Loucy (cell line): ENCODE results near the gene CEL.

Experiments
- H2AFZ ChIP-seq: fragments of 200-600 bp; sonication (generic); 2 replicates; pipeline ENCODE4 v1.6.0; 2016; ENCODE audit warnings: antibody characterized with exemption, mild to moderate bottlenecking, low read length, moderate library complexity
- H3F3A ChIP-seq: fragments of 200-600 bp; 2 replicates; pipeline ENCODE4 v1.6.0; 2016; ENCODE audit warnings: antibody characterized with exemption, low read depth, mild to moderate bottlenecking
- H3K27me3 ChIP-seq: fragments of 200-600 bp; sonication (generic); 2 replicates; pipeline ENCODE4 v1.6.1; 2014; ENCODE audit warnings: low read length, mild to moderate bottlenecking; ENCODE audit not compliant: insufficient read depth, poor library complexity, severe bottlenecking
- H3K36me3 ChIP-seq: fragments of 200-600 bp; sonication (generic); 2 replicates; pipeline ENCODE4 v1.6.1; 2016; ENCODE audit warnings: low read length; ENCODE audit not compliant: insufficient read depth
- H3K4me1 ChIP-seq: fragments of 200-600 bp; sonication (generic); 2 replicates; pipeline ENCODE4 v1.5.1; 2014; ENCODE audit warnings: low read length, mild to moderate bottlenecking; ENCODE audit not compliant: insufficient read depth, poor library complexity, severe bottlenecking
- H3K4me2 ChIP-seq: fragments of 200-600 bp; sonication (generic); 2 replicates; pipeline ENCODE4 v1.6.0; 2014; ENCODE audit warnings: antibody characterized with exemption, low read length, low read depth, mild to moderate bottlenecking; ENCODE audit not compliant: poor library complexity, severe bottlenecking
- H3K4me3 ChIP-seq: fragments of 200-600 bp; sonication (generic); 2 replicates; pipeline ENCODE4 v1.5.1; 2014; ENCODE audit warnings: low read length, mild to moderate bottlenecking, mixed read lengths; ENCODE audit not compliant: poor library complexity, severe bottlenecking
- H3K79me2 ChIP-seq: fragments of 200-600 bp; sonication (generic); 2 replicates; pipeline ENCODE4 v1.6.1; 2014; ENCODE audit warnings: low read length; ENCODE audit not compliant: insufficient read depth
- H3K9ac ChIP-seq: fragments of 200-600 bp; sonication (generic); 2 replicates; pipeline ENCODE4 v1.6.0; 2014; ENCODE audit warnings: mild to moderate bottlenecking, low read depth, low read length, moderate library complexity; ENCODE audit not compliant: poor library complexity, severe bottlenecking
- H3K9me2 ChIP-seq: fragments of 200-600 bp; sonication (generic); replicated peaks from 2 replicates; pipeline ENCODE4 v1.6.1; 2016; ENCODE audit warnings: low read depth, low read length, mixed read lengths
- H3K9me3 ChIP-seq: fragments of 200-600 bp; sonication (generic); 2 replicates; pipeline ENCODE4 v1.6.1; 2014; ENCODE audit warnings: mild to moderate bottlenecking, antibody characterized with exemption, low read length, low read depth; ENCODE audit not compliant: insufficient read depth
- H4K20me1 ChIP-seq: fragments of 200-600 bp; sonication (generic); 2 replicates; pipeline ENCODE4 v1.6.0; 2014; ENCODE audit warnings: antibody characterized with exemption, low read length, mild to moderate bottlenecking; ENCODE audit not compliant: insufficient read depth, poor library complexity, severe bottlenecking
- CTCF ChIP-seq: fragments of 200-600 bp; sonication (generic); conservative IDR thresholded peaks from 2 replicates; pipeline ENCODE4 v1.5.1; 2014; ENCODE audit warnings: mild to moderate bottlenecking, antibody characterized with exemption, low read length
- EZH2phosphoT487 ChIP-seq: fragments of 200-600 bp; IDR thresholded peaks from 2 replicates; pipeline ENCODE4 v1.6.1; 2018; ENCODE audit warnings: antibody characterized with exemption, mild to moderate bottlenecking, moderate library complexity, borderline replicate concordance

The CEL gene

GRCh38 chr9:133118568-133118967, 56.8 kb downstream of the CEL start:
- Histone ChIP-seq H3K27me3 (no peaks in the 10 kb centered on the region), H2AFZ (no peak overlapping the region), H3K4me2 (no peak overlapping the region), H3K9me3 (no peaks in the 10 kb centered on the region), H3K36me3 (no peaks in the 10 kb centered on the region), H3K79me2 (peaks cover 76% of the 10 kb centered on the region), H3K9ac (no peak overlapping the region), H4K20me1 (peaks cover 75% of the 10 kb centered on the region), H3K4me3 (no peak overlapping the region), H3F3A (peaks cover 5% of the 10 kb centered on the region; the same call in 1 of the 2 replicates), H3K4me1 (peaks cover 29% of the 10 kb centered on the region), H3K9me2 (no peaks in the 10 kb centered on the region)
- no peak for TF ChIP-seq EZH2phosphoT487
- no peak for TF ChIP-seq CTCF

GRCh38 chr9:133119103-133119845, 57.5 kb downstream of the CEL start:
- peaks cover 69% of the 10 kb centered on the region for H4K20me1 ChIP-seq
- TF ChIP-seq CTCF (no peak), EZH2phosphoT487 (no peak)
- no peak overlapping the region for H2AFZ ChIP-seq
- H3F3A ChIP-seq, result peaks cover 5% of the 10 kb centered on the region; the same call in 1 of the 2 replicates
- no peaks in the 10 kb centered on the region for H3K9me2 ChIP-seq
- H3K9me3 ChIP-seq, result no peaks in the 10 kb centered on the region
- H3K4me1 ChIP-seq, result peaks cover 22% of the 10 kb centered on the region
- H3K27me3 ChIP-seq, result no peaks in the 10 kb centered on the region
- H3K4me2 ChIP-seq, result peak overlapping the region; percentile 92
- peaks cover 74% of the 10 kb centered on the region for H3K79me2 ChIP-seq
- H3K9ac ChIP-seq, result peak overlapping the region; percentile 71
- H3K36me3 ChIP-seq, result no peaks in the 10 kb centered on the region
- H3K4me3 ChIP-seq, result no peak overlapping the region

- TF ChIP-seq EZH2phosphoT487 (no peak), CTCF (no peak)
- H3K4me2 ChIP-seq, result peak overlapping the region; percentile 92
- H2AFZ ChIP-seq, result no peak overlapping the region
- H3K79me2 ChIP-seq, result peaks cover 75% of the 10 kb centered on the region
- no peaks in the 10 kb centered on the region for H3K36me3 ChIP-seq
- peaks cover 62% of the 10 kb centered on the region for H4K20me1 ChIP-seq
- H3K4me1 ChIP-seq, result peaks cover 15% of the 10 kb centered on the region
- H3K9me2 ChIP-seq, result no peaks in the 10 kb centered on the region
- H3F3A ChIP-seq, result peaks cover 5% of the 10 kb centered on the region; the same call in 1 of the 2 replicates
- H3K9ac ChIP-seq, result peak overlapping the region; percentile 71
- no peaks in the 10 kb centered on the region for H3K9me3 ChIP-seq
- peak overlapping the region; percentile 78 for H3K4me3 ChIP-seq
- no peaks in the 10 kb centered on the region for H3K27me3 ChIP-seq
These were observed 58.2 kb downstream of the CEL start for GRCh38 chr9:133119846-133120500.
